Stimulated activated CD8-positive, alpha-beta memory T cell treated with anti-CD3 and anti-CD28 coated beads, Interleukin-2, amount 100 ng/mL, for 1 hour (primary cell): Measurements from ENCODE around the gene RYR1.
"Not testable (repeated sequence)": the region's sequence is repeated elsewhere in the genome, so short reads cannot be mapped to it uniquely, and the experiment has no call there.

Source experiments
- DNase-seq, 2 donors: peaks; one replicate each; pipeline ENCODE4 v3.0.0-alpha.2; 2020; ENCODE audit warnings: low read depth in 2 of 2

The RYR1 gene

DNA sequence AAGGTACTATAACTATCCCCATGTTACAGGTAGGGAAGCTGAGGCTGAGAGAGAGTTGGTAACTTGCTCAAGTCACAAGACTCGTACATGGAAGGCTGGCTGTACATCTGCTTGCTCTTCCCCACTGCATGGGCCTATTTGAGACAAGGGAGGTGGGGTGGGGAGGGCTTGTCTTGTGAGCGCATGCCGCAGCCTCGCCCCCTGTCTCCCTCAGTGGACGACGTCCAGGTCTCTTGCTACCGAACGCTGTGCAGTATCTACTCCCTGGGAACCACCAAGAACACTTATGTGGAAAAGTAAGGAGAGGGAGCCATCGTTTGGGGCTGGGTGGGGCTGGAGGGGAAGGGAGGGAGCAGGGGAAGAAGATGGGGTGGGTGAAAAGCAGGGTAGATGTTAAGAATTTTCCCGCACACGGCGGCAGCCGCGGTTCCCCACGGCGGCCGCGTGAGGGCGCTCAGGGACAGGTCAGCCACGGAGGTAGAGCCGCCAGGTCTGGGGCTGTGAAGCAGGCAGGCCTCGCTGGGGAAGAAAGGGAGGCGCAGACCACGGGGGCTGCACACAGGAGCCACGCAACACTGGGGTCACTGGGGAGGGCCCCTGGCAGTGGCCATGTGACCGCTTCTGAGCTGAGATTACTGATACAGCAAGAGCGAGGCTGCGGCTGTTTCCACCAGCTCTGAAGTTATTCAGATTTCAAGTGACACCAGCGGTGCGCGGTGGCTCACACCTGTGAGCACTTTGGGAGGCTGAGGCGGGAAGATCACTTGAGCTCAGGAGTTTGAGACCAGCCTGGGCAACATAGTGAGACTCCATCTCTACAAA, 81.5 kb downstream of the RYR1 start:
- DNase-seq = peak; percentile 41 to 55

DNA sequence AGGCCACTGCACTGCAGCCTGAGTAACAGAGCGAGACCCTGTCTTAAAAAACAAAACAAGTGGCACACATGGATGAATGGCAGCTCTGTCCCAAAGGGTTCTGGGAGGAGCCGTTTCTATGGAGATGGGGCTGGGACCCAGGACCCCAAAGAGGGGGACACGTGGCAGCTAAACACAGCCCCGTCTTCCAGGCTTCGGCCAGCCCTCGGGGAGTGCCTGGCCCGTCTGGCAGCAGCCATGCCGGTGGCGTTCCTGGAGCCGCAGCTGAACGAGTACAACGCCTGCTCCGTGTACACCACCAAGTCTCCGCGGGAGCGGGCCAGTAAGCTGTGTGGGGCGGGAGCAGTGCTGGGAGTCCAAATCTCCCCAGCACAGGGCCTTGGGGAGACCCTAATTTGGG, 82.4 kb downstream of the RYR1 start:
- DNase-seq = no peak

DNA sequence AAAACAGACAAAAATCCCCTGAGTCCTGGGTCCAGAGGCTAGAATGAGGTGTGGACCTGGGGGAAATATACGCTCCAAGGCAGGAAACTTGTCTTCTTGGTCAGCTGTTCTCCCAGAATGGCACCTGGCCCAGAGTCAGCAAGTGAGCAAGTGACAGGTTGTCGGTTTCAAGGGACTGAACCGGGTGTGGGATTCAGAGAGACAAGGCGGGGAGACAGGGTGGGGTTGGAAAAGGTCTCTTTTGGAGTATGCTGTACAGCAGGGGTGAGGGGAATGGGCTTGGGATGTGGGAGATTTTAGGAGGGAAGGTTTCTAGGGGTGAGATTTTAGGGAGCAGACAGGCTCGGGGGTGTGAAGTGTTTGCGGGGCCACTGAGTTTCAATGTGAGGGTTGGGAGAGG, 83.3 kb downstream of the RYR1 start:
- no peak for DNase-seq

GRCh38 chr19:38517321-38517720, 83.8 kb downstream of the RYR1 start:
- DNase-seq = no peak

- DNase-seq = not testable (repeated sequence)
Measured at GRCh38 chr19:38517980-38518379, 84.5 kb downstream of the RYR1 start.

GRCh38 chr19:38519168-38519567, 85.7 kb downstream of the RYR1 start:
- no peak for DNase-seq

DNA sequence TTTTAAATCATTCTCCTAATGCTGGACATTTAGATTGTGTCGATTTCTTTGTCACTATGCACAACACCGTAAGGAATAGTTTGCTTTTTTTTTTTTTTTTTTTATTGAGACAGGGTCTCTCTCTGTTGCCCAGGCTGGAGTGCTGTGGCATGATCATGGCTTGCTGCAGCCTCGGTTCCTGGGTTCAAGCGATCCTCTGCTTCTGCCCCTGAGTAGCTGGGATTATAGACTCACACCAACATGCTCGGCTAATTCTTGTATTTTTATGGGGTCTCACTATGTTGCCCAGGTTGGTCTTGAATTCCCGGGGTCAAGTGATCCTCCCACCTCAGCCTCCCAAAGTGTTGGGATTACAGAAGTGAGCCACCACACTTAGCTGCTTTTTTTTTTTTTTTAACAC, 86.5 kb downstream of the RYR1 start:
- DNase-seq = no peak

DNA sequence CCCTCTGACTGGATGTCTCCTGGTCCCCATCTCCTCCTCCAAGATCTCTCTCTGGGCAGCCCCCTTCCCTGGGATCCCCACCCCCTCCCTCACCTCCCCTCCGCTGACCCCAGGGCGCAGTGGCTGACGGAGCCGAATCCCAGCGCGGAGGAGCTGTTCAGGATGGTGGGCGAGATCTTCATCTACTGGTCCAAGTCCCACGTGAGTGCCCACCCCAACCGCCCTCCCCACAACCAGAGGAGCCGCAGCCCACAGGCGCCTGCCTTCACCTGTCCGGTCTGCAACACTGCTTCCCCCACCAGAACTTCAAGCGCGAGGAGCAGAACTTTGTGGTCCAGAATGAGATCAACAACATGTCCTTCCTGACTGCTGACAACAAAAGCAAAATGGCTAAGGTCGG, 89.4 kb downstream of the RYR1 start:
- DNase-seq = no peak

- no peak for DNase-seq
Measured at GRCh38 chr19:38523319-38523718, 89.8 kb downstream of the RYR1 start.

GRCh38 chr19:38524369-38524768, 90.9 kb downstream of the RYR1 start:
- DNase-seq = no peak

DNA sequence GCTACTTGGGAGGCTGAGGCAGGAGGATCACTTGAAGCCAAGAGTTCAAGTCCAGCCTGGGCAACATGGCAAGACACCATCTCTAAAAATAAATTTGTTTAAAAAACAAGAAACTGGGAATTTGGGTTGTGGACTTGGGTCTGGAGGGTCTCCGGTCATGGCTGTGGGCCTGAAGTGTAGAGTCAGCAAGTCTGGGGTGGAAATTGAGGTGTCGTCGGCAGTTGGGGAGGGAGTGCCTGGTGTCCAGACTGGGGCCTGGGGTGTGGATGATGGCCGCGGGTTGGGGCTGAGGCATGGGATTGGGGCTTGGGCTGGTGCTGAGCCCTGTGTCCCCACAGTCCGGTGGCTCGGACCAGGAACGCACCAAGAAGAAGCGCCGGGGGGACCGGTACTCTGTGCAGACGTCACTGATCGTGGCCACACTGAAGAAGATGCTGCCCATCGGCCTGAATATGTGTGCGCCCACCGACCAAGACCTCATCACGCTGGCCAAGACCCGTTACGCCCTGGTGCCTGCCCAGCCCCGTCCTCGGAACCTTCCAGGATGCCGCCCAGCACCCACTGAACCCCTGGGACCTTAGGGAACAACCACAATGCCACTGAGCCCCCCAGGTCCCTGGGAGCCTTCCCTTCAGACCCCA, 91.6 kb downstream of the RYR1 start:
- DNase-seq = no peak

GRCh38 chr19:38526430-38526829, 92.9 kb downstream of the RYR1 start:
- DNase-seq = no peak

- DNase-seq = no peak
Measured at GRCh38 chr19:38527466-38528136, 94.1 kb downstream of the RYR1 start.

DNA sequence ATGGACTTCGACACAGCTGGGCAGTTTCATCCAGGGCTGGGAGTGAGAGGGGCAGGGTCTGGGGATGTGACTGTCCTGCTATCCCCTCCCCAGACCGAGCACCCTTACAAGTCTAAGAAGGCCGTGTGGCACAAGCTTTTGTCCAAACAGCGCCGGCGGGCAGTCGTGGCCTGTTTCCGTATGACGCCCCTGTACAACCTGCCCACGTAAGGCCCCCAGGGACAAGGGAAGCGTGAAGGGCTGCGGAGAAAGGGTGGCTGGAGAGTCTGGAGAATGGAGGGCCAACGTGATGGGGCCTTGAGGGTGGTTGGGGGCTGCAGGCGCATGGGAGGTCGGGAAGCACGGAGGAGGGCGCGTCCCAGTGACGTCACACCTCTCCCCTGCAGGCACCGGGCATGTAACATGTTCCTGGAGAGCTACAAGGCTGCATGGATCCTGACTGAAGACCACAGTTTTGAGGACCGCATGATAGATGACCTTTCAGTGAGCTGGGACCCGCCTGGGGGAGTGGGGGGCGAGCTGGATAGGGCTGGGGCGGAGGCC, 94.8 kb downstream of the RYR1 start:
- DNase-seq = no peak

DNA sequence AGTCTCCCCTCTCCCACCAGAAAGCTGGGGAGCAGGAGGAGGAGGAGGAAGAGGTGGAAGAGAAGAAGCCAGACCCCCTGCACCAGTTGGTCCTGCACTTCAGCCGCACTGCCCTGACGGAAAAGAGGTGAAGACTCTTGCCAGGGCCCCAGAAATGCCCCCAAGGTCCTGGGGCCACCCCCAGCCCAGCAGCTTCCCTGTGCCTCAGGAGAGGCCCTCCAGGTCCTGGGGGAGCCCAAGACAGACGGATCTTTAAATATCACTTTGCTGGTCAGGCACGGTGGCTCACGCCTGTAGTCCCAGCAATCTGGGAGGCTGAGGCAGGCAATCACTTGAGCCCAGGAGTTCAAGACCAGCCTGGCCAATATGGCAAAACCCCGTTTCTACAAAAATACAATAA, 95.4 kb downstream of the RYR1 start:
- no peak for DNase-seq

DNA sequence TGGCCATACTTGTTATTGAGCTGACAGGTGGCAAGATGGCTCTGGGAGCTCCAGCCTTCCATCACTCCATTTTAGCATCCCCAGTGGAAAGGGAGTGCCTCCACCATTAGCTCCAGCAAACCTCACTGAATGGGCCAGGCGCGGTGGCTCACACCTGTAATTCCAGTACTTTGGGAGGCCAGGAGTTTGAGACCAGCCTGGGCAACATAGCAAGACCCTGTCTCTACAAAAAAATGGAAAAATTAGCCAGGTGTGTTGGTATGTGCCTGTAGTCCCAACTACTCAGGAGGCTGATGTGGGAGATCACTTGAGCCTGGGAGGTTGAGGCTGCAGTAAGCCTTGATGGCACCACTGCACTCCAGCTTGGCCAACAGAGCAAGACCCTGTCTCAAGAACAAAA, 98.0 kb downstream of the RYR1 start:
- DNase-seq = no peak

DNA sequence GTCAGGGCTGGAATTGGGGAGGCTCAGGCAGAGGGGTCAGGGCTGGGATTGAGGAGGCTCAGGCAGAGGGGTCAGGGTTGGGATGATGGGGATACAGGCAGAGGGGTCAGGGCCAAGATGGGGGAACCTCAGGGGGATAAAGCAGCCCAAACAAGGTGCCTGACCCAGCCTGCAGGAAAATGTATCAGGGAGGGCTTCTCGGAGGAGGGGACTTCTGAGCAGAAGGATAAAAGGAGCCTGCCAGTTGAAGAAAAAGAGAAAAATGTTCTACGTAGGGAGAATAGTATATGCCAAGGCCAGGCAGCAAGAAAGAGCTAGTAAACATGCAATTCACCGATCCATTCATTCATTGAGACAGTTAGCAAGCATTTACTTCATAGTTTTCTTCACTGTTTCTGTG, 99.4 kb downstream of the RYR1 start:
- DNase-seq = no peak

DNA sequence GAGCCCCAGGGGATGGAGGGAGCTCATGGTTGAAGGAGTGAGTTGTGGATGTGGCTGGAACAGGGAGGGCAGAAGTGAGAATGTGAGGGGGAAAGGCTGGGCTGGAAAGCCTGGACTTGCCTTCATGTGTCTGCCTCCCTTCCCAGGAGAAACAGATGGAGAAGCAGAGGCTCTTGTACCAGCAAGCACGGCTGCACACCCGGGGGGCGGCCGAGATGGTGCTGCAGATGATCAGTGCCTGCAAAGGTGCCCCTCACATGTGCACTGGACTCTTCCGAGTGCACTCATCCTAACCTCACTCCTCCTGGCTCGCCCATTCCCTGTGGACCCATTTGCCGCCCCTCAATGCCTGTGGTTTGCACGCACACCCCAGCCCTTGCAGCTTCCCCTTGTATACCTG, 101.1 kb downstream of the RYR1 start:
- DNase-seq = no peak

- DNase-seq = no peak
Measured at GRCh38 chr19:38535212-38535611, 101.7 kb downstream of the RYR1 start.

DNA sequence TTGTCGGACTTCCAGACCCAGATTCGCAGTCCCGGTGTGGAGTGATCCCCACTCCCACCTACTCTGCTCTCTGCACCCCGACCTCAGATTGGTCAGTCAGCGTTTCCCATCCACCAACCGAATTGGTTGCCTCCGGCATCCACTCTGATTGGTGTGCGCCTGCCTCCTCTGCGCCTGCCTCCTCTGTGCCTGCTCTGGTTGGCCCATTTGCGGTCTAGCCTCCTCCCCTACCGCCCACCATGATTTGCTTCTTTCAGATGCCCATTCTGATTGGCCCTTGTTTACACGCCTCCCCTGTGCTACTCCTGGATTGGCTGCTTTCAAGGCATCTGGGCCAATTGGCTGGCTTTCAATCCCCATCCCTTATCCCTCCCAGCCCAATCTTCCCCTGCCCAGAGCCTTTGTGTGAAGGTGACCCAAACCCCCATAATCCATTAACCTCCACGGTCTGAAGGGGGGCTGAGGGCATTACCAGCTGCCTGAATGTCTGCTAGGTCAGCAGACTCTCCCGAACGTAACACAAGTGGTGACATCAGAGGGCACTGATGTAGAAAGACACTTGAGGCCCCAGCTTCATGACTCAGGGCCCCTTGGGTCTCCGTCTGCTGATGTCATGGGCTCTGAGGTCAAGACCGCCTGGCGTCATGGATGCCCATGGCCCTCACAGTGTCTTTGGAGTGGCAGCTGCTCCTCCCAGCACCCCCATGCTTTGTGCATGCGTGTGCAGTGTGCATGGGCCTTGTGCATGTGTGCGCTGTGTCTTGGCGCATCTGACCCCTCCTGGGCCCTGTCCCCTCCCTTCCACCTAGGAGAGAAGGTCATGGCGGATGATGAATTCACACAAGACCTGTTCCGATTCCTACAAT, 103.8 kb downstream of the RYR1 start:
- DNase-seq = no peak

- DNase-seq = no peak
Measured at GRCh38 chr19:38538386-38538785, 104.9 kb downstream of the RYR1 start.
